K562 (cell line): ENCODE measurements around the gene PCDH12. TPM values are rescaled to one million over a fixed set of nuclear protein-coding genes. Genes with fewer than 3 reads are reported as not detected.

Experiments
- CREB5 ChIP-seq: fragments of 250-450 bp; sonication (Bioruptor Pico); IDR thresholded peaks from 2 replicates; pipeline ENCODE4 v1.5.0; 2020; ENCODE audit warnings: mild to moderate bottlenecking
- ELF4 ChIP-seq: fragments of 450-650 bp; formaldehyde crosslinking; IDR thresholded peaks from 2 replicates; pipeline ENCODE4 v1.4.0; 2022; ENCODE audit warnings: missing genetic modification characterization
- L3MBTL2 ChIP-seq: fragments of 450-650 bp; IDR thresholded peaks from 2 replicates; pipeline ENCODE4 v1.6.1; 2016; ENCODE audit warnings: mild to moderate bottlenecking, moderate library complexity
- MEIS2 ChIP-seq: fragments of 450-650 bp; IDR thresholded peaks from 2 replicates; pipeline ENCODE4 v1.6.1; 2014; ENCODE audit warnings: mild to moderate bottlenecking; ENCODE audit not compliant: partially characterized antibody
- RFX7 ChIP-seq: fragments of 250-450 bp; sonication (Bioruptor Pico); IDR thresholded peaks from 2 replicates; pipeline ENCODE4 v1.5.1; 2021; ENCODE audit warnings: mild to moderate bottlenecking
- SPI1 ChIP-seq: IDR thresholded peaks from 2 replicates; pipeline ENCODE4 v1.6.1; 2011; ENCODE audit warnings: low read depth, low read length, control low read depth, borderline replicate concordance
- TCF3 ChIP-seq: sonication (generic); formaldehyde crosslinking; IDR thresholded peaks from 2 replicates; pipeline ENCODE4 v1.4.0; 2020; ENCODE audit warnings: mild to moderate bottlenecking, missing genetic modification reagents
- ZBTB11 ChIP-seq, 3 experiments: fragments of 200-800 bp in 1 of 3; fragments of 250-450 bp in 1 of 3; fragments of 450-650 bp in 1 of 3; sonication (Bioruptor Pico) in 1 of 3; sonication (Bioruptor generic) in 1 of 3; formaldehyde crosslinking in 1 of 3; IDR thresholded peaks; 2 replicates each; pipeline versions ENCODE4 v1.6.1 to v1.8.0; 2016 to 2022; ENCODE audit warnings: mild to moderate bottlenecking in 2 of 3, missing genetic modification characterization in 2 of 3, missing compliant biosample characterization in 1 of 3, moderate library complexity in 1 of 3
- ZBTB17 ChIP-seq: fragments of 450-650 bp; formaldehyde crosslinking; IDR thresholded peaks from 2 replicates; pipeline ENCODE4 v1.4.0; 2020; ENCODE audit warnings: mild to moderate bottlenecking
- ZNF23 ChIP-seq: fragments of 250-450 bp; sonication (Bioruptor Pico); IDR thresholded peaks from 2 replicates; pipeline ENCODE4 v1.4.0; 2020; ENCODE audit warnings: mild to moderate bottlenecking
- ZNF274 ChIP-seq: IDR thresholded peaks from 2 replicates; pipeline ENCODE4 v1.6.1; 2011; ENCODE audit warnings: low read depth, mild to moderate bottlenecking, low read length, moderate library complexity, borderline replicate concordance
- ZNF592 ChIP-seq: fragments of 450-650 bp; IDR thresholded peaks from 2 replicates; pipeline ENCODE4 v1.6.1; 2017; ENCODE audit warnings: antibody characterized with exemption, mild to moderate bottlenecking
- ZSCAN32 ChIP-seq: fragments of 450-650 bp; formaldehyde crosslinking; IDR thresholded peaks from 2 replicates; pipeline ENCODE4 v1.4.0; 2020; ENCODE audit warnings: mild to moderate bottlenecking, moderate library complexity
- polyA plus RNA-seq, 8 experiments: library from polyadenylated mRNA; depleted of rRNA in 4 of 8; stranded (reverse) in 5 of 8; unstranded in 3 of 8; fragments of >200 nt; fragmentation: Nextera tagmentation in 2 of 8; fragmentation: Illumina TruSeq in 1 of 8; extraction: Ambion mirVana in 2 of 8; extraction: Trizol in 1 of 8; gene quantifications; 2 replicates each; pipeline versions ENCODE4 v1.2.1 to v1.2.3, GENCODE V29; 2011 to 2014; ENCODE audit warnings: inconsistent platforms in 1 of 8, missing spikeins in 1 of 8
- total RNA-seq, 7 experiments: library from RNA; depleted of rRNA in 6 of 7; stranded (reverse); fragments of >200 nt in 6 of 7; fragmentation: Illumina TruSeq in 2 of 7; extraction: Trizol in 2 of 7; gene quantifications; 2 replicates each; pipeline versions ENCODE4 v1.2.1 to v1.2.3, GENCODE V29; 2011 to 2021; ENCODE audit warnings: low replicate concordance in 1 of 7

PCDH12 gene
- total and polyA plus RNA-seq, 9 of the 15 experiments (the other 6 are each of a cell fraction or from before 2014, with no cell fraction given) = 0.01 to 0.04 (median 0.01) TPM; not detected in 4

- TF ChIP-seq CREB5 (CRISPR knock-in tag) (no peak), ZBTB11 (CRISPR knock-in tag; IDR thresholded peaks at IDR 0.05) (peak in 1 of 3 experiments; percentile 37; a peak in 1 of 6 replicates), L3MBTL2 (peak; percentile 51; the same call in 1 of the 2 replicates), TCF3 (CRISPR knock-in tag) (peak; percentile 32; the same call in 1 of the 2 replicates), SPI1 (peak; percentile 100), ZNF23 (CRISPR knock-in tag) (no peak), MEIS2 (peak; percentile 6), ZSCAN32 (CRISPR knock-in tag) (no peak), RFX7 (CRISPR knock-in tag) (no peak), ZNF274 (no peak), ZBTB17 (CRISPR knock-in tag) (0 out of 2 replicates have a peak, but pooled peaks have one; percentile 27), ELF4 (CRISPR knock-in tag) (peak; percentile 31; the same call in 1 of the 2 replicates), ZNF592 (peak; percentile 55; the same call in 1 of the 2 replicates)
Observed at GRCh38 chr5:141960449-141961323, 2.7 kb upstream of the PCDH12 start (continued).
